HG02884 (cell line): Measurements from ENCODE around the gene PIK3CB.
"Not testable (repeated sequence)": the region's sequence is repeated elsewhere in the genome, so short reads cannot be mapped to it uniquely, and the experiment has no call there.

Experiments used
- ATAC-seq: cut with Tn5 transposase; IDR thresholded peaks from one replicate; pipeline ENCODE4 v1.9.1; 2021; ENCODE audit warnings: mild to moderate bottlenecking, moderate library complexity; ENCODE audit not compliant: unreplicated experiment

The PIK3CB gene

DNA sequence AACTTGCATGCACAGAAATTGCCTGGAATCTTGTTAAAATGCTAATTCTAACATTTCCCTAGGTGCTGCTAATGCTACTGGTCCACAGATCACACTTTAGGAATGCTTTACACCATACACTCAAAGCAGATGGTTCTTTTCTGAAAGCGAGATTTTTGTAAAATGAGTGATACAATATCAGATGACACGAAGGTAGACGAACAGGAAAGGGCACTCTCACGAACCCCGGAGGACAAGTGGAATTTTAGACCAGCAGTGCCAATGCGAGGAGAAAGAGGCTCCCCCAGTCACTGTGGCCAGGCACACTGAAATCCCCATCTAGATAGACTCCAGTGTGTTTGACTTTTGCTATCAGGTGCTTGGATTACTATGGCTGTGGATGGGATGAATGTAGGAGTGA is 205.2 kb downstream of the PIK3CB start:
- ATAC-seq: no peak

DNA sequence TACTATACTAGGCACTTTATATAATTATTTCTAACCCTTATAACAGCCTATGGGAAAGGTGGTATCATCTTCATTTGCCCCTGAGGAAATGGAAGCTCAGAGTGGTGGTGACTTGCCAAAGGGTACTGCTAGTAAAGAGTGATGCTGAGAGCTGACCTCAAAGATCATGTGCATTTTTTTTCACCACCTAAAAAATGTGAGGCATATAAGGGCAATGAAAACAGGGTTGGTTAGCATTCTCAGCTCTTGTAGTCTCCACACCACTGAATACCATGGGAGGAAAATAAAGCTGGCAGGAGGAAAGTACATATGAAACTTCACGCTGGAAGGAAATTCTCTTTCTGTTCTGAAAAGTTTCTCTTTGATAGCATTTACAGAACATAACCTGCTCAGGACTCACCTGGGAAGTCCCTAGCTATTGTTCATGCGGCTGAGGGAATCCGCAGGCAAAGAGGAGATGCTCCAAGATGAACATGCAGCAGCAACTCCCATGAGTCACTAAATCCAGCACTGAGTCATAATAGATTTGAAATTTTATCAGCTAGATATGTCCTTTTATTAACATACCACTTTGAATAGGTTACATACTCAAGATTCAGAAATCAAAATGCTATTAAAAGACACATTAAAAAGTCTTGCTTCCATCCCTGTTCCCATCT is 208.9 kb downstream of the PIK3CB start:
- ATAC-seq: no peak

DNA sequence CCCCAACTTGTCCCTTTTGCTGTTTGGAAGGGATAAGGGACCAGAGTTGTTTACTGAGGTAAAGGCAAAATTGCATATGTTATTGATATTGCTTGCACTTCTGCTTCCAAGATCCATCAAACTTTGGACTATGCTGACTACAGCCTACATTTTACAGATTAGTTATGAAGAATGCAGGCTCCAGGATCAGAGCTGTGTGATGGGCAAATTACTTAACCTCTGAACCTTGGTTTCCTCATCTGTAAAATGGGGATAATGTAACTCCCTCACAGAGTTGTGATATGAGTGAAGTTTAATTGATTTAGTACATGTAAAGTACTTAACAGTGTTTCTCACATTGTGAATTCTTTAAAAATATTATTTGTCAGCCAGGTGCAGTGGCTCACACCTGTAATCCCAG is 210.2 kb downstream of the PIK3CB start:
- no peak for ATAC-seq

DNA sequence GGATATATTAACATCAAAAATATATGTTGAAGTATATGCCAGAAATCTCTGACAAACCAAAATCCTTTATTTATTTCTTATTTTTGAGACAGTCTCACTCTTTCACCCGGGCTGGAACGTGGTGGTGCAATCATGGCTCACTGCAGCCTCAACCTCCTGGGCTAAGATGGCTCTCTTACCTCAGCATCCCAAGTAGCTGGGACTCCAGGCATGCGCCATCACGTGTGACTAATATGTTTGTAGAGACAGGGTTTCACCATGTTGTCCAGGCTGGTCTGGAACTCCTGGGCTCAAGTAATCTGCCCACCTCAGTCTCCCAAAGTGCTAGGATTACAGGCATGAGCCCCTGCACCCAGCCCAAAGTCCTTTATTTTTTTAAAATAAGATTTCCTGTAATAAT is 214.3 kb downstream of the PIK3CB start:
- no peak for ATAC-seq

DNA sequence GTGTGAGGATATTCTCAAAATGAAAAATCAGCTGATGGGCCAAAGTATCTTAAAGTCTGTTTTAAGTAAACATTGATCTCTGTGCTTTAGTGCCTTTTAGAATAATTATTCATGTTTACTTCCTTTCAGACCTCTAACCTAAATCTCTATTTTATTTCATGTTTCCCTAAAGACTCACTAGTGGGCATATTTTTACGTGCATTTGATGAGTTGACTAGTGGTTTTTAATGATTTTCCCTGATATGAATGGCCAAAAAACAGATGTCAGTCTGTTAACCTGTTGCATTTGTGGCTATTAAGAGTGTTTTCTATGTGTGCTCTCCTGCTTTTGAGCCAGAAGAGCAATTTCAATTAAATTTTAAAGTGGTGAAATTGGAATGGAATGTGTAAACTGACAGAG is 219.3 kb downstream of the PIK3CB start:
- no peak for ATAC-seq

DNA sequence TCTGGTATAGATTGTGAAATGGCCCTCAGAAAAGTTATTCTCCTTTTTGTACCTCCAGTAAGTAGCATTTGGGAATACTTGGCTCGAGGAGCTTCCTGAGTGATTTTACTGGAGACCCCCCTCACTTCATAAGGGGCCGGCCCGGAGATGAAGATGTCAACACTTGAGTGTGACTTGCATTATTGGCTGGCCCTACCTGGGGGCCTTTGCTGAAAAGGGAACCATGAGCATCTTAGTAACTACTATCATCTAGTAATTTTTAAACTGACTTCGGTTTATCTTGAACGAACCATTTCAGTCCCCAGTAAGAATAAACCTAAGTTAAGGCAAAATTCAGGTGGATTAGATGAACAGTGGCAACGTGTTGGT is 224.8 kb downstream of the PIK3CB start:
- ATAC-seq: no peak

DNA sequence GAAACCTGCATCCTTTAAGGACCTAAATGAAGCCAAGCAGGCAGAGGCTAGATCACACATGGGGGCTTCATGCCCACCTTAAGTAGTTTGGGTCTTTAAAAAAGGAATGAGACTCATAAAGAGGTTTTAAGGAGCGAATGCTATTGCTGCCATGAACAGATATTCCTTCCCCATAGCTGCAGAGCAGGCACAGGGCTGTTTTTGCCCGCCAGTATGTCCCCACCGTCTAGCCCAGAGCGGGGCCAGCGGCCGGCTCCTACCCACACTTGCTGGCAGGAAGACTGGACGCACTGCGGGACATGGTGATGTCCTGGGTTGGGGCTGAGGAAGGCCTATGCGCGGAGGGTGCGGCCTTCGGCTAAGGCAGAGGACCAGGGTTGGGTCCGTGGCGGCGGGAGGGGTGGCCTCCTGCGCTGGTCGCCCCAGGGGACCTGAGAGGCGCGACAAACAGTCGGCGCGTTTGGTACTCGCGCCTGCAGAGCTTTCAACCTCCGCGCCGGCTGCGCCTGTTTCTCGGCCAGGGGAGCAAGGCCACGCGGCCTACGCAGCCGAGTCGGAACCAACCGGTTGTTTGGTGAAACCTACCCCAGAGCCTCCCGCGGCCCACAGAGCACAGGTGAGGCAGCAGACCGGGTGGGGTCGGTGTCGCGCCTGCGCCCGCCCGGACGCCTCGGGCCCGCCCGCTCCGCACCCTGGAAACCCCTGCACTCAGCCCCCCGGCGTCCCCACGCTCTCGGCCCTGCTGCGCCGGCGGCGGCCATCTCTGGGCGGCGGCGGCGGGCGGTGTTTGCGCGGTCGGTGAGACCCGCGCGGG is 226.2 kb downstream of the PIK3CB start, which contains the start of gene FAIM:
TSS of gene FAIM (plus strand) at position 450 of the 814 bp plus-strand sequence. CDS start 10,956 bp downstream, outside the sequence.
- ATAC-seq: peak; percentile 74

DNA sequence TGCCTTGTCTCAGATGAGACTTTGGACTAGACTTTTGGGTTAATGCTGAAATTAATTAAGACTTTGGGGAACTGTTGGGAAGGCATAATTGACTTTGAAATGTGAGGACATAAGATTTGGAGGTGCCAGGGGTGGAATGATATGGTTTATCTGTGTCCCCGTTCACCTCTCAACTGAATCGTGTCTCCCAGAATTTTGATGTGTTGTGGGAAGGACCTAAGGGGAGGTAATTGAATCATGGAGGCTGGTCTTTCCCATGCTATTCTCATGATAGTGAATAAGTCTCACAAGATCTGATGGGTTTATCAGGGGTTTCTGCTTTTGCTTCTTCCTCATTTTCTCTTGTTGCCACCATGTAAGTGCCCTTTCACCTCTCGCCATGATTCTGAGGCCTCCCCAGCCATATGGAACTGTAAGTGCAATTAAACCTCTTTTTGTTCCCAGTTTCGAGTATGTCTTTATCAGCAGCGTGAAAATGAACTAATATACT is 230.6 kb downstream of the PIK3CB start:
- not testable (repeated sequence) for ATAC-seq
